ENCODE results near the gene NR4A3. TPM values are rescaled to one million over a fixed set of nuclear protein-coding genes. Genes with fewer than 3 reads are reported as not detected.

NR4A3 gene
- total RNA-seq, 2 experiments from 2014 or later: 112 to 113 TPM

DNA sequence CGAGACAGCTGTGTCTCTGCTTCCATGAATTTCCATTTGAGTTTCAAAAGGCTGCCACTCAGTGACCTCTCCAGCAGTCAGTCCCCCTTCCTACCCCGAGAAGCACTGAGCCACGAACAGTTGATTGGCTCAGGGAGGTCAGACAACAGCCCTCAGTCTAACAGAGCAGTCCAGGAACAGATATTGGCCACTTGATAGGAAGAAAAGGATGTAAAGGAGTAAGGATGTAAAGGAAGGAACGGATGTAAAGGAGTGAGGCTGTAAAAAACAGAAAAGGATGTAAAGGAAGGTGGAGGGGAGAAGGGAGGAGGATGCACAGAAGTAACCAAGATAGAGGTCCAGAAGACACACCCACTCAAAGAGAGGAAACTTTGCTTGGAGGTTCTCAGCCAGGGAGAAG is 3.2 kb upstream of the NR4A3 start:
- CTCF ChIA-PET: interaction anchor here (0.9 kb wide), 1 partner anchor 8 kb away, joined by 4 read pairs; no protein-coding TSS in a partner anchor
- H3K27ac Mint-ChIP-seq: peak overlapping the region; percentile 86
- no peaks in the 10 kb centered on the region for H3K9me3 Mint-ChIP-seq
- H3K4me1 Mint-ChIP-seq (ENCODE audit: low read depth): peaks cover 46% of the 10 kb centered on the region
- intact Hi-C loops (cut with micrococcal nuclease): no loop called here
- no peak for ATAC-seq
- POLR2A ChIA-PET: no interaction called here
- peaks cover 3% of the 10 kb centered on the region for H3K27me3 Mint-ChIP-seq
- peaks cover 17% of the 10 kb centered on the region for H3K36me3 Mint-ChIP-seq (ENCODE audit: low read depth)
- no peak for DNase-seq
- peak overlapping the region; percentile 100 for H3K4me3 Mint-ChIP-seq
- TF ChIP-seq, protein P1, sequence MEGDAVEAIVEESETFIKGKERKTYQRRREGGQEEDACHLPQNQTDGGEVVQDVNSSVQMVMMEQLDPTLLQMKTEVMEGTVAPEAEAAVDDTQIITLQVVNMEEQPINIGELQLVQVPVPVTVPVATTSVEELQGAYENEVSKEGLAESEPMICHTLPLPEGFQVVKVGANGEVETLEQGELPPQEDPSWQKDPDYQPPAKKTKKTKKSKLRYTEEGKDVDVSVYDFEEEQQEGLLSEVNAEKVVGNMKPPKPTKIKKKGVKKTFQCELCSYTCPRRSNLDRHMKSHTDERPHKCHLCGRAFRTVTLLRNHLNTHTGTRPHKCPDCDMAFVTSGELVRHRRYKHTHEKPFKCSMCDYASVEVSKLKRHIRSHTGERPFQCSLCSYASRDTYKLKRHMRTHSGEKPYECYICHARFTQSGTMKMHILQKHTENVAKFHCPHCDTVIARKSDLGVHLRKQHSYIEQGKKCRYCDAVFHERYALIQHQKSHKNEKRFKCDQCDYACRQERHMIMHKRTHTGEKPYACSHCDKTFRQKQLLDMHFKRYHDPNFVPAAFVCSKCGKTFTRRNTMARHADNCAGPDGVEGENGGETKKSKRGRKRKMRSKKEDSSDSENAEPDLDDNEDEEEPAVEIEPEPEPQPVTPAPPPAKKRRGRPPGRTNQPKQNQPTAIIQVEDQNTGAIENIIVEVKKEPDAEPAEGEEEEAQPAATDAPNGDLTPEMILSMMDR (IDR thresholded peaks at IDR 0.05): no peak

DNA sequence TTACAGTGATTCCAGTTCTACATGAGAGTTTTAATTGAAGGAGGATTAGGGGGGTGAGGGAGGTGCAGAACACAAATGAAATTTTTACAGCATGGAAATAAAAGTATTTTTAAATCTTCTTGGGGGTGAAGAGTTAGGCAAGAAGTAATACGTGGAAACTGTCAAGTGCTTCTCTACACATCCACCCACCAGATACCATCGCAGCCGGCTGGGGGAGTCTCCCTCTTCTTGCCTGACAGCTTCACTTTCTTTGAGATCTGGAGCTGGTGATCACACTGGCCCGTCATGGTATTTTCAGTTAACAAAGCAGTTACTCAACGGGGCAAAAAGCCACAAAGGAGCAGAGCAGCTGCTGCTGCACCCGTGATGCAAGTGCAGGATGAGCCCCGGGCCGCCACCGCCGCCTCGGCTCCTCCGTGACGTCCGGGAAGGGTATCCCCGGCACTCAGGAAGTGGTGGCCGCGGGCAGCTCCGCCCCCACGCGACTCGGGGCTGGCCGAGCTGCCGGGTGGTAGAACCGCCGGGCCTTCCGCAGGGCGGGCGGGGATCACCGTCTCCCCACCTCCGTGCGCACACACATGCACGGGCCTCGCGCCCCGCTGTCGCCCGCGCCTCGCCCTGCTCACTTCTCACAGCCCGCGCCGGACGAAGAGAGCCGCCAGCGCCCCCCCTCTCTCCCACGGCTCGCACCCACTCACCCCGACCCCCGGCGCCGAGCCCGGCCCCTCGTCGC is 2.4 kb upstream of the NR4A3 start:
- Mint-ChIP-seq H3K4me1 (ENCODE audit: low read depth) (peaks cover 43% of the 10 kb centered on the region), H3K27ac (peak overlapping the region; percentile 86), H3K9me3 (no peaks in the 10 kb centered on the region), H3K27me3 (peaks cover 3% of the 10 kb centered on the region), H3K4me3 (peak overlapping the region; percentile 100), H3K36me3 (ENCODE audit: low read depth) (peaks cover 23% of the 10 kb centered on the region)
- TF ChIP-seq, protein P1 (IDR thresholded peaks at IDR 0.05): no peak
- ChIA-PET CTCF (interaction anchor here (0.9 kb wide), 1 partner anchor 9 kb away, joined by 4 read pairs; no protein-coding TSS in a partner anchor), POLR2A (no interaction called here)
- ATAC-seq: peak; percentile 50
- intact Hi-C loops (cut with micrococcal nuclease): no loop called here
- peak; percentile 97 for DNase-seq

DNA sequence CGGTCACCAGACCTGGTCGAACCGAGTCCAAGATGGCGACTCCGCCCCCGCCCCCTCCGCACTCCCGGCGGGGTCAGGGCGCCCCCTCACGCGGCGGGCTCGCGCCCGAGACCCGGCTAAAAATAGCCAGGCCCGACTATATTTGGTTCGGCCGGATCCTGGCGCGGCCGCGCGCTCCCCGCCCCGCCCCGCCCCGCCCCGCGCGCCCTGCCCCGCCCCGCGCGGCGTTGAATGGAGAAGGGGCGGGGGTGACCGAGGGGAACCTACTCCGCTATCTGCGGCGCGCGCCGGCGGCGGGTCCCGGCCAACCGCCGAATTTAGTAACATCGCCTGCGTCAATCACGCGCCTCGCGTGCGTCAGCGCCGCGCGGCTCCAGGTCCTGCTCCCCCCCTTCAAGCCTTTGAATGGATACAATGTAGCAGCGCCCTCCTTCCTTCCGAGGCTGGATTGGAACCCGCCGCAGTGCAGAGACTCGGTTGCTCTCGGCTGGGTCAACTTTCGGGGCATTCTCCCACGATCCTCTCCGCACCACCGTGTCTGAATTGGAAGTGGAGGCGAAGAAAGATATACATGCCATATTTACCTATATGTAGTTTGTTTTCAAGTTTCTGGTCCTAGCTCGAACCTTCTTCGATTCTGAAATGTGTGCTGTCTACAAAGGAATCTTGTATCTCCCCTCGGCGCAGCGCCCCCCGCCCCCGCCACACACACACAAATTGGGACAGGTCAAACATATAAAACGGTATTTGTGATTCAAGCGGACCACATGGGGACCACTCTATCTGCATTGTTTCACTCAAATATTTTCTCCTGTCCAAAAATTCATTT is 1.6 kb upstream of the NR4A3 start:
- no peaks in the 10 kb centered on the region for H3K9me3 Mint-ChIP-seq
- H3K36me3 Mint-ChIP-seq (ENCODE audit: low read depth): peaks cover 30% of the 10 kb centered on the region
- H3K4me1 Mint-ChIP-seq (ENCODE audit: low read depth): peaks cover 38% of the 10 kb centered on the region
- H3K4me3 Mint-ChIP-seq: peak overlapping the region; percentile 100
- CTCF ChIA-PET: no interaction called here
- ATAC-seq (peak; percentile 49), DNase-seq (peak; percentile 96)
- H3K27me3 Mint-ChIP-seq: no peaks in the 10 kb centered on the region
- TF ChIP-seq, protein P1 (IDR thresholded peaks at IDR 0.05): no peak
- intact Hi-C loops (cut with micrococcal nuclease): loop anchor here (5.0 kb wide), 4 partner anchors 87 to 638 kb away; partner anchors contain the start of gene STX17
- POLR2A ChIA-PET: no interaction called here
- H3K27ac Mint-ChIP-seq: peak overlapping the region; percentile 98

DNA sequence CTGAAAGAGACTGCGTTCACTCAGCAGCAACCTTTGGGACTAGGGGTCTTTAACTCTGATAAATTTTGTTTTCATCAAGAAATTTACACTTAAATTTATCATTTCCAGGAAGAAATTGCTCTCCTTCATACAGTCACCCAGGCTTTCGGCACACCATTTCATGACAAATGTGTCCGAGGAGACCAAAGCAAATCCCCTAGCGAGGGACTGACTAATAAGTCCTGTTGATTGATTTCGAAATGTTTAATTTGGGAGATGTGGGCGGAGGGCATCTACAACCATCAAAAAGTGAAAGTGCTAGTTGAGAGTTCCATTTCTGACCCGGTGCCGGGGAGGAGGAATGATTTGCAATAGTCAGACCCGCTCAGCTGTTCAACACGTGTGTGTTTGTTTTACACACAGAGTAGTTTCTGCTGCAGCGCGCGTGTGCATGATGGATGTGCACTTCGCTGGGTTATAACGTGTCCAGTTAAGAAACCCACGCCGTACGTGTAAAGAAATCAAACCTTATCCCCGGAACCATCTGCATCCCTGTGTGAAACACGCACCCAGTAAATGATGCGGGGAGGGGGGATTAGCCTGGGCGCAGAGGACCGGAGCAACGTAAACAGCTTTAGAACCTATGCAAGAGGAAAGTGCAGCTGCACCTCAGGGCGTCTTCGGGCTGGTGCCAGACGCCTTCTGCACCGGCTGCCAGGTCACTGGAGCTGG is 845 bp upstream of the NR4A3 start:
- peak; percentile 0 for ATAC-seq

More for the DNA sequence above, 845 bp upstream of the NR4A3 start:
- Mint-ChIP-seq H3K36me3 (ENCODE audit: low read depth) (peaks cover 38% of the 10 kb centered on the region), H3K27ac (peak overlapping the region; percentile 98), H3K9me3 (no peaks in the 10 kb centered on the region), H3K27me3 (no peaks in the 10 kb centered on the region), H3K4me1 (ENCODE audit: low read depth) (peaks cover 35% of the 10 kb centered on the region), H3K4me3 (peak overlapping the region; percentile 100)
- intact Hi-C loops (cut with micrococcal nuclease): loop anchor here (5.0 kb wide), 4 partner anchors 86 to 639 kb away; partner anchors contain the start of gene STX17
- ChIA-PET POLR2A (interaction anchor here (1.2 to 1.5 kb wide), 3 partner anchors 10 to 42 kb away, joined by 3 to 6 read pairs (median 4); no protein-coding TSS in a partner anchor), CTCF (interaction anchor here (0.8 to 2.5 kb wide), 2 partner anchors 10 to 17 kb away, joined by 3 to 9 read pairs; no protein-coding TSS in a partner anchor)
- TF ChIP-seq, protein P1 (IDR thresholded peaks at IDR 0.05): no peak
- peak; percentile 89 for DNase-seq

All from activated CD8-positive, alpha-beta T cell treated with anti-CD3 and anti-CD28 coated beads for 36 hours (primary cell).